ENCODE results near the gene PNLDC1.
"Not testable (repeated sequence)": the region's sequence is repeated elsewhere in the genome, so short reads cannot be mapped to it uniquely, and the experiment has no call there.

PNLDC1 gene

DNA sequence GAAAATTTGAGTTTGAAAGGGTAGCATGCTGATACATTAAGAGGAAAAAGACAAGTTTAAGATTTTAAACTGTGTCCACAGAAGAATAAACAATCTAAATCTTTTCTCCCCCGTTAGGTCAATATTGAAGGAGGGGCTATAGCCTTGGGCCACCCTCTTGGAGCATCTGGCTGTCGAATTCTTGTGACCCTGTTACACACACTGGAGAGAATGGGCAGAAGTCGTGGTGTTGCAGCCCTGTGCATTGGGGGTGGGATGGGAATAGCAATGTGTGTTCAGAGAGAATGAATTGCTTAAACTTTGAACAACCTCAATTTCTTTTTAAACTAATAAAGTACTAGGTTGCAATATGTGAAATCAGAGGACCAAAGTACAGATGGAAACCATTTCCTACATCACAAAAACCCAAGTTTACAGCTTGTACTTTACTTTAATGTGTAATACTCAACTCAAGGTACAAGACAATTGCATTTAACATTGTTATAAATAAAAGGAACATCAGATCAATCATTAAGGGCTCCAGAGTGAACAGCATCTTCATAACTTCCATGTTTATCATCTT, 21.5 kb upstream of the PNLDC1 start:
- DNase-seq (ENCODE audit: low spot score), result no peak

- DNase-seq (ENCODE audit: low spot score), result no peak
These were observed 11.8 kb upstream of the PNLDC1 start for GRCh38 chr6:159788276-159788675.

DNA sequence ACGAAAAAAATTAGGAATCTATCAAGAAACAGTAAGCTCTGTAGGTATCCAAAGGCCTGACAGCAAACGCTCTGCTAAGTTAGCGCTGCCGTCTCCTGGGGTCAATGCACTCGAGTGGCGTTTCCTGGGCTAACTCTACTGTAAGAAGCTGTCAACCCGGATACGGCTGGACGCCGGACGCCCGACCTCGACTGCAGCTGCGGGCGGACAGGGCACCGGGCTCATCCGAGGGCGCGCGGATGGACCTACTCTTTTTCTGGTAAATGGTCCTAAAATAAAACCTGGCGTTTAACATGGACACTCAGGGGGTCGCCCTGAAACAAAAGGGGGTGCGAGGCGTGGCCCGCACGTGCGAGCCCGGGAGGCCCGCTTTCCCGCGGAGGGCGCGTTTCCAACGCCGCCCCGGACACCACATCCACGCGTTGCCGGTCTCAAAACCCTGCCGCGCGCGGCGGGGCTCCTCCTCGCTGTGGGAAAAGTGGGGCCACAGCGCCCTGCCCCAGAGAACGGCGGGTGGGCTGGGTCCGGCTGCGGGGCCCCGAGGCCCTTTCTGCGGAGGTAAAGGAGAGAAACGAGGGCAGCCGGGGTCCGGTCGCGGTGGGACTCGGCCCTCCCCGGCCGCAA, 11.2 kb upstream of the PNLDC1 start:
- peak; percentile 48 for DNase-seq (ENCODE audit: low spot score)

- peak; percentile 96 for DNase-seq (ENCODE audit: low spot score)
These were observed 10.5 kb upstream of the PNLDC1 start, which contains the start of gene TCP1 for GRCh38 chr6:159789377-159790148. Gene TCP1 (minus strand): TSS chr6:159789602. CDS start chr6:159789468, 134 bp downstream.

DNA sequence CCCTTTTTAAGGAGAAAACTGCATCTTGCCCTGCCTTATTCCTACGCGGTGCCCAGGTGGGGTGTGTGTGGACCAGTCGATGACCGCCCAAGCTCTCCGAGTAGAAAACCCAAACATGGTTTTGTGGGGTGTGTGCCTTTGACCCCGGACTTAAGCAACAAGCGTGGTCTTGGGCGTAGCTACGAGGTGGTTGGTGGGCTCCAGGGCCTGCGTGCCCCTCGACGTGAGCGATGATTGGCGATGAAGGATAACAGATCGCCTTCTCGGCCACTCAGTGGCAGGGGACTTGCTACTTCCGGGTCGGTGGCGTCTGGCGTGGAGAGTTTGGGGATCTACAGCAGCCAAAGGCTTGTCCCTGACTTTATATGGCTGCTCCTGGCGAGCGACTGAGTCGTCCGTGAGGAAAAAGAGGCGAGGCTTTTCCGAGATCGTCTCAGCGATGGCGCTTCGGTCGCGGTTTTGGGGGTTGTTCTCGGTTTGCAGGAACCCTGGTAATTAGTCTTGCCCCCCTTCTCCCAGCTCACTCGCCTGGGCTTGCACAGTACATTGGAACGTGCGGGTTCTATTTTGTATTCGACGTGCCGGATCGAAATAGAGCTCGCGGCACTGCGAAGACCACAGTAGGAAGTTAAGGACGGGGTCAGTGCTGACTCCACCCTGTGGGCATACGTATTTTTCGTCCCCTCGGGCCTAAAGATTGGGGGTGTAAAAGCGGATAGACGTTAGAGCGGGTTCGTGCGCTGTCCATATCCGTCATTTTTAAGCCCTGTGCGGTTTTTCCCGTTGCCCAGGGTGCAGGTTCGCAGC, 9.7 kb upstream of the PNLDC1 start, which contains the start of gene MRPL18:
Gene MRPL18 (plus strand): TSS at position 319 of the 807 bp plus-strand sequence. CDS start 121 bp downstream, at position 440.
- peak; percentile 95 for DNase-seq (ENCODE audit: low spot score)

- no peak for DNase-seq (ENCODE audit: low spot score)
These were observed 9.0 kb upstream of the PNLDC1 start for GRCh38 chr6:159790956-159791598.

DNA sequence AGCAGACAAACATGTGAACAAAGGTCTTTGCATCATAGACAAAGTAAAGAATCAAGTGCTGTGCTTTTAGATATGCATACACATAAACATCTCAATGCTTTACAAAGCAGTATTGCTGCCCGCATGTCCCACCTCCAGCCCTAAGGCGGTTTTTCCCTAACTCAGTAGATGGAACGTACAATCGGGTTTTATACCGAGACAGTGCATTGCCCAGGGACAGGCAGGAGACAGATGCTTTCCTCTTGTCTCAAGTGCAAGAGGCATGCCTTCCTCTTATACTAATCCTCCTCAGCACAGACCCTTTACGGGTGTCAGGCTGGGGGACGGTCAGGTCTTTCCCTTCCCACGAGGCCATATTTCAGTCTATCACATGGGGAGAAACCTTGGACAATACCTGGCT, 5.1 kb upstream of the PNLDC1 start:
- DNase-seq (ENCODE audit: low spot score), result not testable (repeated sequence)

DNA sequence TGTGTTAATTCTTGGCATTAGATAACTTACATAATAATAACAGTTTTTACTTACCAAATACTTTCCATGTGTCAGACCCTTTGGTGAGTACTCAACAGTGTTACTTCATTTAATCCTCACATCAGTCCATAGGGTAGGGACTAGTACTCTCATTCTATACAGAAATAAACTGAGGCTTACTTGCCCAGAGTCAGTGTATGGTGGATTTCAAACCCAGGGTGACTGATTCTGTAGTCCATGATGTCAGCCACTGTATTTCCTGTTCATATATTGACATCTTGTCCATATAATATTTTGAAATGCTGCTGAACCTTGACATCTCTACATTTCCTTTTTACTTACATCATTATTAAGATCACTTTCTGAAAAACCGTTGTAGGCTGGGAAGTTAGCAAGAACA, 2.5 kb upstream of the PNLDC1 start:
- DNase-seq (ENCODE audit: low spot score), result no peak

DNA sequence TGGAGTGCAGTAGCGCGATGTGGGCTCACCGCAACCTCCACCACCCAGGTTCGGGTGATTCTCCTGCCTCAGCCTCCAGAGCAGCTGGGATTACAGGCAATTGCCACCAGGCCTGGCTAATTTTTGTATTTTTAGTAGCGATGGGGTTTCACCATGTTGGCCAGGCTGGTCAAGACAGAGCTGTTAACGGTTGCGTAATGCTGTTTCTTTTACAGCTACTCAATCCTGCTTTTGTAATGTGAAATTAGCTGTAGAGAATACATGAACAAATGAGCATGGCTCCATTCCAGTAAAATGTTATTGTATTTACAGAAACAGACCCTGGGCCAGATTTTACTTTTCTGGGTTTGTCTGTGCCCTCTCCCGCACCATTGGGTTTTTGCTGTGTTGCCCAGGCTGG, 1.9 kb downstream of the PNLDC1 start:
- DNase-seq (ENCODE audit: low spot score), result no peak

DNA sequence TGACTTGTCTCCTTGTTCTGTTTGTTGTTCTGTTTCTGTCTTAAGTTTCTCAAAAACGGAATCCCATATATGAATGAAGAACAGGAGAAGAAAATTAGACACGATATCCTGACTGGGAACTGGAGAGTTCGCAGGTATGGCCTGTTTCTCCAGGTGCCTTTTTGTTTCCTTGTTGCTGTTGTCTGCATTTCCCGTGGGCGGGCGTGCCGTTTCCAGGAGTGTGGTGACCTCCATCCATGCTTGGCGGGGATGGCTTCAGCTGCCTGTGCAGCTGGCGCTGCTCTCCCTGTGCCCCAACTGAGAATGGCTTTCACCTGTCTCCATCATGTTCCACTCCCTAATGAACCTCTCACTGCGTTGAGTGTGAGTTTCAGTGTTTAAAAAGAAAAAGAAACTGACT, 4.4 kb downstream of the PNLDC1 start:
- no peak for DNase-seq (ENCODE audit: low spot score)

DNA sequence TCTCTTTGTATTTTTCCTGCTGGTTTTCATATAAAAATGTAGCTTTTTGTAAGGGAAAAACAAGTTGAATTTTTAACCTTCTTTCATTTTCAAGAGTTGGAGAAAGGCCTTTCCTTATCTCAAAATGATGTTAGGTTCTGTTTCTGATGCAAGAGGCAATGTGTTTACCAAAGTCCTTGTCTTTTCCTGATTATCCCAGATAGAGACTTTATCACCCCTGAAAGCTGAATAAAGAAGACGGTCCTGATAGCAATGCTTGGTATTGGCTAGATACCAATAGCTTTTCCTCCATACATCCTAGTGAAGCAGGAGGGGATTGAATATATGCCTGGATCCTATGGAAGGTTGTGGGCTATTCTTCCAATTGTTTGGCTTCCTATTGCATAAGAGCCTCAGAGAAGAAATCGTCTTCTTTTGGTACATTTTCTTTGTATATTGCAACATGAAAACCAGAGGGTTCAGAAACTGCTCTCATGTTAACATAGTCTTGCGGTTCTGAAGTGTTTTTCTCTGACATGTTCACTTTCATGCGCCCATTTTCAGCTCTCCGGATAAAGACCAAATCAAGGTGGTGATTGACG, 5.5 kb downstream of the PNLDC1 start:
- DNase-seq (ENCODE audit: low spot score), result no peak

DNA sequence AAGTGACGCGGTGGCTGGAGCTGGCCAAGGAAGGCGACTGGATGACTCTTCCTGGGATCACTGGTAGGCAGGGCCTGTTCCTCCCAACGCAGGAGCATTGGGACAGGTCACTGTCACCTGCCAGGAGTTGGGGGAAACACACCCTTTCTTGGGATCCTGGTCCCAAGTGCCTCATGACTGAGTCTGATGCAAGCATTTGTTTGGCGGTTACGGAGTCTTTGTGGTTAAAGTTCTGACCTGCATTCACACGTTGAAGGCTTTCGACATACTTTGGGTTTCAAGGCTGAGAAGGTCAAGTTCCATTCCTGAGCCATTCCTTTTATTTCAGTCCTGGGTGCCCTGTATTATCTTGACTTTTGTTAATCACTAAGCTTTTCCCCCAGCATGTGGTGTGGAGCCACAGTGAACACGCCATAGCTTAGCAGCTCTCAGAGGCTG, 6.0 kb downstream of the PNLDC1 start:
- no peak for DNase-seq (ENCODE audit: low spot score)

DNA sequence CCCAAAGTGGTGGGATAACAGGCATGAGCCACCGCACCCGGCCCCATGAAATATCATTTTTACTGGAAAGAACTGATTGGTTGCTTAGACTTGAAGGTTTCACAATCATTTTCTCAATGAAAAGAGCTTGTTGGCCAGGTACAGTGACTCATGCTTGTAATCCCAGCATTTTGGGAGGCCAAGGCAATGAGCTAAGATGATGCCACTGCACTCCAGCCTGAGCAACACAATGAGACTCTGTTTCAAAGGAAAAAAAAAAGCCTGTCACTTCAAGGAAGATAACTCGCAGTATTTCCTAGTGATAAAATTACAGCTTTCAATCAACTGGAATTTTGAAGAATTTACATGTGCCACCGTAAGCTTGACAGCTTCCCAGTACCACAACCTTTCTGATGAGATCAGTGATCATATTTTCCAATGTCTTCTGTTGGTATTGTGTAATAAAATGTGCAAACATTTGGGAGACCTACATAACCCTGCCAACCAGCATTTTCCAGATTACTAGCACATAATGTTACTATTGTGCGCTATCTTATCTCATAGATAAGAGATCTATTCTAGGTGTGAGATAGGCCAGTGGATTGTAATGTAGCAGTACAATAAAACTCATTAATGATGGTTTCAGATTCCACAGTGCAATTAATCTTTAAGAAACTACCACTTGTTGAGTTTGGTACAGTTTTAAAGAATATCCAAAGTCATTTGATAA, 7.2 kb downstream of the PNLDC1 start:
- no peak for DNase-seq (ENCODE audit: low spot score)

- no peak for DNase-seq (ENCODE audit: low spot score)
These were observed 8.6 kb downstream of the PNLDC1 start for GRCh38 chr6:159808647-159809046.

DNA sequence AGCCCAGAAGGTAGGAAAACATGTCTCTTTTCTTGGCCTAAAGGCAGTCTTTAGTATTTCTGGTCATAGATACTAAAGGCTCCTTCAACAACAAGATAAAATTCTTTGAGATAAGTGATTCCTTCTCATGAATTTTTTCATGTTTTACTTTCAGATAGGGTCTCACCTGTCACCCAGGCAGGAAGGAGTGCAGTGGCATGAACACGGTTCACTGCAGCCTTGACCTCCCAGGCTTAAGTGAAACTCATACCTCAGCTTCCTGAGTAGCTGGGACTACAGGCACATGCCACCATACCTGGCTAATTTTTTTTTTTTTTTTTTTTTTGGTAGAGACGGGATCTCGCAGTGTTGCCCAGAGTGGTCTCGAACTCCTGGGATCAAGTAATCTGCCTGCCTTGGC, 9.1 kb downstream of the PNLDC1 start:
- DNase-seq (ENCODE audit: low spot score), result no peak

DNA sequence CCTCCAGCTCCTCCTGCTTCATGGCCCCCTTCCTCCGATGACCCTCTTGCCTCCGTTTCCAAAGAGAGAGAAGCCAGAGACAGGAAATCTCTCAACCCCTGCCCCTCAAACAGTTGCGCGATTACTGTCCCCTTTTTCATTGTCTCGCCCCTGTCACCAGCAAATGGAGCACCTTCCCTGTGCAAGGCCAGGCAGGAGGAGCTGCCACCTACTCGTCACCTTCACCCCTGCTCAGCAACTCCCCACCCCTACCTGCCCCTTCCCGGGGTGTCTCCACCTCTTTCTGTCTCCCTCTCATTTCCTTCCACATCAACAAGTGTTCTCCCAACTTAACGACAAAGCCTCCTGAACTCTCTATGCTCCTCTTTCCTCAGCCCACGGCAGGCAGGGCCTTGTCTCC, 13.7 kb downstream of the PNLDC1 start:
- DNase-seq (ENCODE audit: low spot score), result no peak

DNA sequence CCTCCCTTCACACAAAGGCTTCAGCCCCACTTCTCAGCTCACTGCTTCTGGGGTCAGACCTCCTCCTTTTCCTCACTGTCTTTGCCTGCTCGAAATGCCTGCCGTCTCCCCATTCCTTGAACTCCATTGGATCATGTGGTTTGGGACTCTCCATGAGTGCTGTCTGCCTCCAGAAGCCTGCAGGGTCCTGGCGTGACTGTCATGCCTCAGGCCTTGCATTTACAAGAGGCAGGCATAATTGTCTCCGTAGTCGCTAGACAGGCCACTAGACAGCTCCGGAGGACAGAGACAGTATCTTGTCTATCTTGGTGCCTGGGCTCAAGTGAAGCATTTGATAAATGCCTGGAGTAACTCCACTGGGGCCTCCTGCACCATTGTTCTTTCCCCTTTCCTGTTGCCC, 15.3 kb downstream of the PNLDC1 start:
- DNase-seq (ENCODE audit: low spot score), result no peak

GRCh38 chr6:159816775-159817174, 16.7 kb downstream of the PNLDC1 start:
- not testable (repeated sequence) for DNase-seq (ENCODE audit: low spot score)

GRCh38 chr6:159817951-159818739, 18.1 kb downstream of the PNLDC1 start:
- DNase-seq (ENCODE audit: low spot score), result no peak

DNA sequence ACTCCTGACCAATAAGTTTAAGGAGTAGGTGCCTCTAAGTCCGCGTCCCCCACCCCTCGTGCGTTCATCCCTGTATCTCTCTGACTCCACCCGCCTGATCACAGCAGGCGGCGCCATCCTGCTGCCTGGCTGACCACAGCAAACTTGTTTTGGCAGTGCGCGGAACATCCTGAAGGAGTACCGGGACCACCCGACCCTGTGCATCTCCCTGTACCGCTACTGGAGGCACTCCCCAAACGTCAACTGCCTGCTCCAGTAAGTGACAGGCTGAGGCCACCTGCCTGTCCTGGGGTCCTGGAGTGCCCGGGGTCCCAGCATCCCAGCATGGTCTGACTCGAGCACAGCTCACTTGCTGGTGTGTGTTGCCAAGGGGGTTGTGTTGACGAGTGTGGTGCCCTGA, 19.0 kb downstream of the PNLDC1 start:
- no peak for DNase-seq (ENCODE audit: low spot score)

Data from AG08396 (cell line).